T-helper 17 cell (primary cell): ENCODE results near the gene SLC25A11. TPM values are rescaled to one million over a fixed set of nuclear protein-coding genes. Genes with fewer than 3 reads are reported as not detected.
"Not testable (repeated sequence)": the region's sequence is repeated elsewhere in the genome, so short reads cannot be mapped to it uniquely, and the experiment has no call there.

Source experiments
- ATAC-seq: fragments of 150-1000 bp; cut with Tn5 transposase; 2 replicates; pipeline ENCODE4 v1.10.0; 2021; ENCODE audit warnings: mild to moderate bottlenecking, moderate library complexity
- DNase-seq, 3 donors: peaks; one replicate each; pipeline versions ENCODE4 v3.0.0 to v3.0.0-alpha.2; 2020 to 2021
- H3K9me3 ChIP-seq: one replicate; pipeline ENCODE4 v1.7.0; 2013; ENCODE audit warnings: low read length, mild to moderate bottlenecking; ENCODE audit not compliant: control insufficient read depth, poor library complexity, severe bottlenecking
- H3K27ac Mint-ChIP-seq: one replicate; pipeline ENCODE4 v1.8.0; 2022; ENCODE audit warnings: mild to moderate bottlenecking, moderate library complexity, mixed read lengths
- H3K27me3 Mint-ChIP-seq: one replicate; pipeline ENCODE4 v1.8.0; 2022; ENCODE audit warnings: mixed read lengths
- H3K36me3 Mint-ChIP-seq: one replicate; pipeline ENCODE4 v1.8.0; 2022; ENCODE audit warnings: low read depth, mixed read lengths
- H3K4me1 Mint-ChIP-seq: one replicate; pipeline ENCODE4 v1.8.0; 2022; ENCODE audit warnings: mild to moderate bottlenecking, mixed read lengths
- H3K4me3 Mint-ChIP-seq: one replicate; pipeline ENCODE4 v1.8.0; 2022; ENCODE audit warnings: mild to moderate bottlenecking, moderate library complexity, mixed read lengths
- total RNA-seq, 4 donors: library from RNA in 2 of 4; stranded (reverse) in 2 of 4; gene quantifications; one replicate each; pipeline ENCODE4 v1.2.3 and lab custom pipeline; 2022 to 2026

Gene SLC25A11
- total RNA-seq, 2 donors from 2014 or later, result 26.2 to 26.4 TPM

GRCh38 chr17:4908711-4909496 lies 30.9 kb downstream of the SLC25A11 start:
- Mint-ChIP-seq H3K27me3 (no peaks in the 10 kb centered on the region), H3K4me1 (peaks cover 7% of the 10 kb centered on the region), H3K4me3 (no peak overlapping the region), H3K36me3 (no peaks in the 10 kb centered on the region), H3K27ac (no peak overlapping the region)
- peak; percentile 96 for ATAC-seq
- DNase-seq, result peak; percentile 51 to 54 (median 53)
- no peaks in the 10 kb centered on the region for H3K9me3 ChIP-seq

- H3K9me3 ChIP-seq, result no peaks in the 10 kb centered on the region
- Mint-ChIP-seq H3K27ac (no peak overlapping the region), H3K36me3 (no peaks in the 10 kb centered on the region), H3K27me3 (no peaks in the 10 kb centered on the region), H3K4me3 (no peak overlapping the region), H3K4me1 (peaks cover 11% of the 10 kb centered on the region)
- ATAC-seq (no peak), DNase-seq (no peak)
Measured at GRCh38 chr17:4908301-4908700, 31.5 kb downstream of the SLC25A11 start.

- ATAC-seq, H3K36me3 Mint-ChIP-seq, DNase-seq, H3K27me3 Mint-ChIP-seq, H3K4me3 Mint-ChIP-seq, H3K9me3 ChIP-seq, H3K27ac Mint-ChIP-seq: not testable (repeated sequence)
- H3K4me1 Mint-ChIP-seq, result peaks cover 22% of the 10 kb centered on the region
Measured at GRCh38 chr17:4906642-4907041, 33.2 kb downstream of the SLC25A11 start.

GRCh38 chr17:4903051-4903818 lies 36.6 kb downstream of the SLC25A11 start, which contains the start of gene CHRNE:
Gene CHRNE (minus strand): TSS chr17:4903098. CDS start chr17:4903063, 35 bp downstream.
- DNase-seq (peak; percentile 47 to 66 (median 55)), ATAC-seq (peak; percentile 43)
- peaks cover 28% of the 10 kb centered on the region for H3K4me1 Mint-ChIP-seq
- peak within 1 kb of the TSS; percentile 69 for H3K27ac Mint-ChIP-seq
- H3K9me3 ChIP-seq, result no peaks in the 10 kb centered on the region
- H3K4me3 Mint-ChIP-seq, result peak within 1 kb of the TSS; percentile 85
- no peaks in the 10 kb centered on the region for H3K36me3 Mint-ChIP-seq
- no peaks in the 10 kb centered on the region for H3K27me3 Mint-ChIP-seq

GRCh38 chr17:4902540-4902939 lies 37.3 kb downstream of the SLC25A11 start:
- Mint-ChIP-seq H3K36me3 (no peaks in the 10 kb centered on the region), H3K27ac (peak overlapping the region; percentile 45), H3K4me3 (no peak overlapping the region), H3K27me3 (no peaks in the 10 kb centered on the region), H3K4me1 (peaks cover 31% of the 10 kb centered on the region)
- ATAC-seq (no peak), DNase-seq (no peak)
- H3K9me3 ChIP-seq, result no peaks in the 10 kb centered on the region

- DNase-seq (no peak), ATAC-seq (no peak)
- Mint-ChIP-seq H3K27ac (peak overlapping the region; percentile 45), H3K4me3 (peak overlapping the region; percentile 43), H3K36me3 (no peaks in the 10 kb centered on the region), H3K4me1 (peaks cover 31% of the 10 kb centered on the region), H3K27me3 (no peaks in the 10 kb centered on the region)
- H3K9me3 ChIP-seq, result no peaks in the 10 kb centered on the region
Measured at GRCh38 chr17:4901648-4902344, 38.0 kb downstream of the SLC25A11 start.

- no peaks in the 10 kb centered on the region for H3K27me3 Mint-ChIP-seq
- no peaks in the 10 kb centered on the region for H3K9me3 ChIP-seq
- DNase-seq, result no peak
- H3K36me3 Mint-ChIP-seq, result no peaks in the 10 kb centered on the region
- peak overlapping the region; percentile 93 for H3K4me3 Mint-ChIP-seq
- no peak for ATAC-seq
- H3K4me1 Mint-ChIP-seq, result peaks cover 31% of the 10 kb centered on the region
- peak overlapping the region; percentile 81 for H3K27ac Mint-ChIP-seq
Measured at GRCh38 chr17:4901108-4901647, 38.7 kb downstream of the SLC25A11 start.

- no peaks in the 10 kb centered on the region for H3K27me3 Mint-ChIP-seq
- ATAC-seq (peak; percentile 35), DNase-seq (peak; percentile 42 to 53 (median 51))
- peaks cover 31% of the 10 kb centered on the region for H3K4me1 Mint-ChIP-seq
- no peaks in the 10 kb centered on the region for H3K9me3 ChIP-seq
- no peaks in the 10 kb centered on the region for H3K36me3 Mint-ChIP-seq
- H3K27ac Mint-ChIP-seq, result peak overlapping the region; percentile 92
- H3K4me3 Mint-ChIP-seq, result peak overlapping the region; percentile 93
Measured at GRCh38 chr17:4900231-4901107, 39.4 kb downstream of the SLC25A11 start.

- ATAC-seq (peak; percentile 86), DNase-seq (peak; percentile 87 to 94 (median 93))
- H3K36me3 Mint-ChIP-seq, result no peaks in the 10 kb centered on the region
- H3K4me1 Mint-ChIP-seq, result peaks cover 31% of the 10 kb centered on the region
- H3K27ac Mint-ChIP-seq, result peak within 1 kb of the TSS; percentile 92
- no peaks in the 10 kb centered on the region for H3K9me3 ChIP-seq
- H3K4me3 Mint-ChIP-seq, result peak within 1 kb of the TSS; percentile 93
- no peaks in the 10 kb centered on the region for H3K27me3 Mint-ChIP-seq
Measured at GRCh38 chr17:4899341-4900230, 40.3 kb downstream of the SLC25A11 start, which contains the start of gene C17orf107. Gene C17orf107 (plus strand): TSS chr17:4899536. CDS start chr17:4899763, 227 bp downstream.

GRCh38 chr17:4898927-4899326 lies 40.9 kb downstream of the SLC25A11 start:
- DNase-seq (no peak), ATAC-seq (peak; percentile 3)
- Mint-ChIP-seq H3K4me1 (peaks cover 31% of the 10 kb centered on the region), H3K36me3 (no peaks in the 10 kb centered on the region), H3K4me3 (peak overlapping the region; percentile 93), H3K27me3 (no peaks in the 10 kb centered on the region), H3K27ac (peak overlapping the region; percentile 92)
- no peaks in the 10 kb centered on the region for H3K9me3 ChIP-seq

GRCh38 chr17:4898351-4898750 lies 41.5 kb downstream of the SLC25A11 start:
- H3K4me3 Mint-ChIP-seq, result peak overlapping the region; percentile 79
- H3K9me3 ChIP-seq, result no peaks in the 10 kb centered on the region
- no peaks in the 10 kb centered on the region for H3K36me3 Mint-ChIP-seq
- no peak for ATAC-seq
- peaks cover 27% of the 10 kb centered on the region for H3K4me1 Mint-ChIP-seq
- H3K27ac Mint-ChIP-seq, result peak overlapping the region; percentile 39
- H3K27me3 Mint-ChIP-seq, result no peaks in the 10 kb centered on the region
- DNase-seq, result no peak
